NCI-H1417 (cell line): Measurements from ENCODE around the gene ST6GALNAC3.
"Not testable (repeated sequence)": the region's sequence is repeated elsewhere in the genome, so short reads cannot be mapped to it uniquely, and the experiment has no call there.

Experiments
- DNase-seq, 3 experiments: peaks; one replicate each; lab custom pipeline; 2025; lab: John Stamatoyannopoulos, UW

The ST6GALNAC3 gene

GRCh38 chr1:76106719-76107235, 32.2 kb downstream of the ST6GALNAC3 start:
- DNase-seq: no peak

GRCh38 chr1:76109404-76109803, 34.9 kb downstream of the ST6GALNAC3 start:
- no peak for DNase-seq

- no peak for DNase-seq
These were observed 35.5 kb downstream of the ST6GALNAC3 start for GRCh38 chr1:76109901-76110560.

GRCh38 chr1:76110666-76111065, 36.1 kb downstream of the ST6GALNAC3 start:
- DNase-seq: no peak

GRCh38 chr1:76112321-76112720, 37.8 kb downstream of the ST6GALNAC3 start:
- DNase-seq: not testable (repeated sequence)

- no peak for DNase-seq
These were observed 38.9 kb downstream of the ST6GALNAC3 start for GRCh38 chr1:76113446-76113845.

- DNase-seq: no peak
These were observed 40.6 kb downstream of the ST6GALNAC3 start for GRCh38 chr1:76115171-76115570.

- no peak for DNase-seq
These were observed 47.3 kb downstream of the ST6GALNAC3 start for GRCh38 chr1:76121850-76122249.

- no peak for DNase-seq
These were observed 47.7 kb downstream of the ST6GALNAC3 start for GRCh38 chr1:76122271-76122670.

- not testable (repeated sequence) for DNase-seq
These were observed 49.0 kb downstream of the ST6GALNAC3 start for GRCh38 chr1:76123411-76124064.

- no peak for DNase-seq
These were observed 49.6 kb downstream of the ST6GALNAC3 start for GRCh38 chr1:76124196-76124595.

GRCh38 chr1:76125473-76126219, 51.1 kb downstream of the ST6GALNAC3 start:
- DNase-seq: no peak

- DNase-seq: no peak
These were observed 53.5 kb downstream of the ST6GALNAC3 start for GRCh38 chr1:76128096-76128495.

- DNase-seq: no peak
These were observed 55.2 kb downstream of the ST6GALNAC3 start for GRCh38 chr1:76129731-76130130.

GRCh38 chr1:76130992-76131391, 56.4 kb downstream of the ST6GALNAC3 start:
- no peak for DNase-seq

GRCh38 chr1:76133977-76134376, 59.4 kb downstream of the ST6GALNAC3 start:
- DNase-seq: no peak

- peak in 1 of 3 experiments; percentile 42 for DNase-seq
These were observed 61.3 kb downstream of the ST6GALNAC3 start for GRCh38 chr1:76135835-76136234.

- no peak for DNase-seq
These were observed 62.3 kb downstream of the ST6GALNAC3 start for GRCh38 chr1:76136894-76137293.

GRCh38 chr1:76137746-76138145, 63.2 kb downstream of the ST6GALNAC3 start:
- DNase-seq: no peak

GRCh38 chr1:76138217-76138616, 63.7 kb downstream of the ST6GALNAC3 start:
- DNase-seq: no peak

GRCh38 chr1:76140227-76140626, 65.7 kb downstream of the ST6GALNAC3 start:
- peak in 1 of 3 experiments; percentile 7 for DNase-seq

- DNase-seq: no peak
These were observed 67.4 kb downstream of the ST6GALNAC3 start for GRCh38 chr1:76141929-76142328.
